ENCODE results near the gene DAAM1.

- no peak for TF ChIP-seq POLR2A (IDR thresholded peaks at IDR 0.05)
- no peak for TF ChIP-seq CTCF (IDR thresholded peaks at IDR 0.05)
Measured at GRCh38 chr14:59356767-59357166, 168.3 kb downstream of the DAAM1 start.

Measured in breast epithelium (tissue), 3 donors.